Measurements from ENCODE around the gene ABCC6.

- TF ChIP-seq TAF1 (conservative IDR thresholded peaks at IDR 0.05) (no peak), CTCF (IDR thresholded peaks at IDR 0.05; ENCODE audit: low read depth, low read length, missing input control) (no peak), RAD21 (IDR thresholded peaks at IDR 0.05) (no peak), GABPA (IDR thresholded peaks at IDR 0.05 in 1 of 2, conservative IDR thresholded peaks at IDR 0.05 in 1 of 2) (no peak)
- TF ChIP-seq, protein P1, sequence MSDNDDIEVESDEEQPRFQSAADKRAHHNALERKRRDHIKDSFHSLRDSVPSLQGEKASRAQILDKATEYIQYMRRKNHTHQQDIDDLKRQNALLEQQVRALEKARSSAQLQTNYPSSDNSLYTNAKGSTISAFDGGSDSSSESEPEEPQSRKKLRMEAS (IDR thresholded peaks at IDR 0.05): no peak
Measured at GRCh38 chr16:16176328-16176727, 47.0 kb downstream of the ABCC6 start.
